GM19328 (cell line): Measurements from ENCODE around the gene CHAC1.

ENCODE experiments used
- ATAC-seq: cut with Tn5 transposase; IDR thresholded peaks from one replicate; pipeline ENCODE4 v1.9.1; 2021; ENCODE audit warnings: mild to moderate bottlenecking, moderate library complexity; ENCODE audit not compliant: unreplicated experiment

The CHAC1 gene

GRCh38 chr15:40982855-40983254 lies 29.6 kb downstream of the CHAC1 start:
- no peak for ATAC-seq

DNA sequence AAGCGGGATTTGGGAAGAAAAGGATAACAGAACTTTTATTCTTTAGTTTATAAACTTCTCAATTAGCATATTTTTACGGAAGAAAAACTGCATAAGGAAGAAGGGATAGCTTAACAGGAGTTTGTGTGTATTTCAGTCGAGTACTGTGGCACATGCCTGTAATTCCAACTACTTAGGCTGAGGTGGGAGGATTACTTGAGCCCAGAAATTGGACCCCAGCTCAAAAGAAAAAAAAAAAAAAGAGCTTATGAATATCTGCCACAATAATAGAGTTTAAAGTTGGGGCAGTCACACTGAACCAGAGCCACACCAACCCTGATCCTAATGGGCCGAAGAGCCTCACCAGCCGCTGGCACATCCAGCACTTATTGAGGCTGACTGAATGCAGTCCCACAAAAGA lies 31.1 kb downstream of the CHAC1 start:
- no peak for ATAC-seq

- ATAC-seq: no peak
These were observed 31.7 kb downstream of the CHAC1 start for GRCh38 chr15:40984964-40985363.

DNA sequence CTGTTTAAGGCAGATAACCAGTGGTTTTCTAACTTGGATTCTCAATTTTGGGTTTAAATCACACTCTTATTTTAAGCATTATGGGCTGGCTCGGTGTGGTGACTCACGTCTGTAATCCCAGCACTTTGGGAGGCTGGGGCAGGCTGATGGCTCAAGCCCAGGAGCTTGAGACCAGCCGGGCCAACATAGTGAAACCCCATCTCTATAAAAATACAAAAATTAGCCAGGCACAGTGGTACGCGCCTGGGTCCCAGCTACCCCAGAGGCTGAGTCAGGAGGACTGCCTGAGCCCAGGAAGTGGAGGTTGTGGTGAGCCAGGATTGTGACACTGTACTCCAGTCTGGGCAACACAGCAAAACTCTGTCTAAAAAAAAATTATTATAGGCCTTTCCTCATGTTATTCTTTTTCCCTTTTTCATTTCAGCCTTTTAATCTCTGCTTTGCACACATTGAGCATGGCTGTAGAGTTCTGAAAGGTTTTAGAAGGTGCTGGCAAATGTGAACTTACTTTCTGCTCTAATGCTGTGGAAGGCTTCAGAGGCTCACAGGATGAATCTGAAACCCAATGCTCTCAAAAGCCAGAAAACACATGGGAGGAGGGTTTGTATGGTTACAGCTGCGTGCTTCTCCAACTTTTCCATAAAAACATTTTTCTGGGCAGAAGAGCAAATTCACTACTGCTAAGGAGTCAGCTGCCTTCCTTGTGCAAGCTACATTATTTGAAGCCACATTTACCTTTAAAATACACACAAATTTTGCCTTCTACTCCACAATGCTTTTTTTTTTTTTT lies 32.5 kb downstream of the CHAC1 start:
- no peak for ATAC-seq

DNA sequence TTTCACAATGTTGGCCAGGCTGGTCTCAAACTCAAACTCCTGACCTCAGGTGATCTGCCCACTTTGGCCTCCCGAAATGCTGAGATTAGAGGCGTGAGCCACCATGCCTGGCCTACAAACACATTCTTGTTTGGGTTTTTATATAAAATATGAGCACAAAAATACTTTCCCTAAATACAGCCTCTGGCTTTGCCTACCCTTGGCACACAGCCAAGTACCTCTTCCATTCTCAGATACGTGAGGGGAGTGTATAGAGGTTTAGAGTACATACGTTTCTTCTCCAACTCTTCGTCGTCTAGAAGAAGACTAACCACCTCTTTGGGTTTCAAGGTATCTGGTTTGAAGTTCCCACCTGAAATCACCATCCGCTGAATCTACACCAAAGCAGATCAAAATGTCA lies 33.5 kb downstream of the CHAC1 start:
- no peak for ATAC-seq

GRCh38 chr15:40988156-40988555 lies 34.9 kb downstream of the CHAC1 start:
- no peak for ATAC-seq

- ATAC-seq: no peak
These were observed 36.8 kb downstream of the CHAC1 start for GRCh38 chr15:40990080-40990479.

GRCh38 chr15:40990789-40991188 lies 37.5 kb downstream of the CHAC1 start:
- no peak for ATAC-seq

- no peak for ATAC-seq
These were observed 38.1 kb downstream of the CHAC1 start for GRCh38 chr15:40991355-40991754.

DNA sequence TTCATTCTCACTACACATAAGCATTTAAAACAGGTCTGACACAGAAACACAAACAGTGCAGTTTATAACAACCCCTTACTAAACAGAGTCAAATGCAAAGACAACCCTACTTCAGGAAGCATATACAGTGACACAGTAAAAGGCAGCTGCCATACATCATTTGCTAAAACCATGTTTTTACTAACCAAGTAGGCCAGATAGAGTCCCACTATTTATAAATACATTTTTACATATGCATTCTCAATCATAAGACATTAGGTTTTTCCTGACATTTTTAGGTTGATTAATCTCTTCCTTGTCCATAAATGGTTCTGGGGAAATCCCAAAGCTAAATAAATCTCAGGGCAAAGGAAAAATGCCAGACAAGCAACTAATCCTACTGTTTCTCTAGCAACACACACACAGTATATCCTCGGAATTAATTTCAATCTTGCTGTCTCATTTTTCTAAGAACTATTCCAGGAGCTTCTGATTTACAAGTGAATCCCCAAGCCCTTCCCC lies 39.0 kb downstream of the CHAC1 start:
- no peak for ATAC-seq

- ATAC-seq: no peak
These were observed 39.6 kb downstream of the CHAC1 start for GRCh38 chr15:40992825-40993224.

- no peak for ATAC-seq
These were observed 42.4 kb downstream of the CHAC1 start for GRCh38 chr15:40995656-40996055.

GRCh38 chr15:40999190-40999589 lies 45.9 kb downstream of the CHAC1 start:
- ATAC-seq: no peak

GRCh38 chr15:41001524-41002214 lies 48.4 kb downstream of the CHAC1 start:
- no peak for ATAC-seq

GRCh38 chr15:41004490-41004889 lies 51.2 kb downstream of the CHAC1 start:
- ATAC-seq: no peak
